Astrocyte (in vitro differentiated cells and primary cell): ENCODE data around the gene NPL. TPM values are rescaled to one million over a fixed set of nuclear protein-coding genes. Genes with fewer than 3 reads are reported as not detected.

Experiments used
- DNase-seq: peaks from one replicate; pipeline ENCODE4 v3.0.0-alpha.2; 2010; ENCODE audit warnings: low read depth
- FAIRE-seq: peaks from 2 replicates; lab custom pipeline; 2011; peaks lifted over from hg19 to GRCh38; lab: Jason Lieb, UNC
- H2AFZ ChIP-seq: 2 replicates; pipeline ENCODE4 v1.6.0; 2012; ENCODE audit warnings: low read depth, low read length, inconsistent platforms
- H3K27ac ChIP-seq: 2 replicates; pipeline ENCODE4 v1.5.1; 2011; ENCODE audit warnings: low read depth, low read length, inconsistent platforms
- H3K27me3 ChIP-seq: 2 replicates; pipeline ENCODE4 v1.6.0; 2011; ENCODE audit warnings: low read length, inconsistent platforms; ENCODE audit not compliant: insufficient read depth
- H3K36me3 ChIP-seq: 2 replicates; pipeline ENCODE4 v1.5.1; 2011; ENCODE audit warnings: low read length, inconsistent platforms; ENCODE audit not compliant: insufficient read depth
- H3K4me1 ChIP-seq: 2 replicates; pipeline ENCODE4 v1.5.1; 2011; ENCODE audit warnings: low read length, inconsistent platforms; ENCODE audit not compliant: insufficient read depth
- H3K4me2 ChIP-seq: 2 replicates; pipeline ENCODE4 v1.6.0; 2012; ENCODE audit warnings: low read length, inconsistent platforms
- H3K4me3 ChIP-seq: 2 replicates; pipeline ENCODE4 v1.5.1; 2011; ENCODE audit warnings: low read depth, mild to moderate bottlenecking, low read length, inconsistent platforms; ENCODE audit not compliant: insufficient read depth
- H3K79me2 ChIP-seq: 2 replicates; pipeline ENCODE4 v1.6.0; 2012; ENCODE audit warnings: mild to moderate bottlenecking, low read length, inconsistent platforms; ENCODE audit not compliant: insufficient read depth
- H3K9ac ChIP-seq: 2 replicates; pipeline ENCODE4 v1.6.0; 2012; ENCODE audit warnings: mild to moderate bottlenecking, low read length, inconsistent platforms
- H3K9me3 ChIP-seq: 2 replicates; pipeline ENCODE4 v1.5.1; 2012; ENCODE audit warnings: low read depth, mild to moderate bottlenecking, low read length, inconsistent platforms; ENCODE audit not compliant: insufficient read depth
- H4K20me1 ChIP-seq: 2 replicates; pipeline ENCODE4 v1.6.0; 2012; ENCODE audit warnings: low read length, inconsistent platforms; ENCODE audit not compliant: insufficient read depth
- H3K27ac Mint-ChIP-seq: one replicate; pipeline ENCODE4 v1.8.0; 2021; ENCODE audit warnings: mild to moderate bottlenecking, mixed read lengths; ENCODE audit not compliant: unreplicated experiment
- H3K27me3 Mint-ChIP-seq: one replicate; pipeline ENCODE4 v1.8.0; 2021; ENCODE audit warnings: low read depth, mixed read lengths; ENCODE audit not compliant: unreplicated experiment
- H3K36me3 Mint-ChIP-seq: one replicate; pipeline ENCODE4 v1.8.0; 2021; ENCODE audit warnings: low read depth, mixed read lengths; ENCODE audit not compliant: unreplicated experiment
- H3K4me1 Mint-ChIP-seq: one replicate; pipeline ENCODE4 v1.8.0; 2021; ENCODE audit warnings: low read depth, mixed read lengths; ENCODE audit not compliant: unreplicated experiment
- H3K4me3 Mint-ChIP-seq: one replicate; pipeline ENCODE4 v1.8.0; 2021; ENCODE audit warnings: mild to moderate bottlenecking, moderate library complexity, mixed read lengths; ENCODE audit not compliant: unreplicated experiment
- H3K9me3 Mint-ChIP-seq: one replicate; pipeline ENCODE4 v1.8.0; 2021; ENCODE audit warnings: mild to moderate bottlenecking, mixed read lengths; ENCODE audit not compliant: unreplicated experiment
- EZH2 ChIP-seq: IDR thresholded peaks from 2 replicates; pipeline ENCODE4 v1.6.1; 2012; ENCODE audit warnings: mild to moderate bottlenecking, low read length, inconsistent platforms; ENCODE audit not compliant: insufficient read depth
- total RNA-seq: library from RNA; stranded (reverse); gene quantifications from 2 replicates; pipeline ENCODE4 v1.2.1, GENCODE V29; 2021
- TF ChIP-seq, protein P1 (sequence below): IDR thresholded peaks from 2 replicates; pipeline ENCODE4 v1.5.1; 2011; ENCODE audit warnings: low read depth, mild to moderate bottlenecking, inconsistent platforms, low read length, moderate library complexity; ENCODE audit not compliant: insufficient read depth

Gene NPL
- total RNA-seq, 1 donor from 2014 or later: 3.3 TPM

GRCh38 chr1:182779530-182779929, 10.0 kb upstream of the NPL start:
- Histone ChIP-seq H3K79me2 (no peaks in the 10 kb centered on the region), H3K4me1 (no peaks in the 10 kb centered on the region), H3K36me3 (no peaks in the 10 kb centered on the region), H4K20me1 (no peaks in the 10 kb centered on the region), H3K27me3 (no peaks in the 10 kb centered on the region), H3K9me3 (no peaks in the 10 kb centered on the region), H3K4me3 (no peak overlapping the region), H3K4me2 (no peak overlapping the region), H3K27ac (no peak overlapping the region), H3K9ac (no peak overlapping the region), H2AFZ (no peak overlapping the region)
- no peaks in the 10 kb centered on the region for H3K36me3 Mint-ChIP-seq
- no peaks in the 10 kb centered on the region for H3K9me3 Mint-ChIP-seq
- TF ChIP-seq, protein P1, sequence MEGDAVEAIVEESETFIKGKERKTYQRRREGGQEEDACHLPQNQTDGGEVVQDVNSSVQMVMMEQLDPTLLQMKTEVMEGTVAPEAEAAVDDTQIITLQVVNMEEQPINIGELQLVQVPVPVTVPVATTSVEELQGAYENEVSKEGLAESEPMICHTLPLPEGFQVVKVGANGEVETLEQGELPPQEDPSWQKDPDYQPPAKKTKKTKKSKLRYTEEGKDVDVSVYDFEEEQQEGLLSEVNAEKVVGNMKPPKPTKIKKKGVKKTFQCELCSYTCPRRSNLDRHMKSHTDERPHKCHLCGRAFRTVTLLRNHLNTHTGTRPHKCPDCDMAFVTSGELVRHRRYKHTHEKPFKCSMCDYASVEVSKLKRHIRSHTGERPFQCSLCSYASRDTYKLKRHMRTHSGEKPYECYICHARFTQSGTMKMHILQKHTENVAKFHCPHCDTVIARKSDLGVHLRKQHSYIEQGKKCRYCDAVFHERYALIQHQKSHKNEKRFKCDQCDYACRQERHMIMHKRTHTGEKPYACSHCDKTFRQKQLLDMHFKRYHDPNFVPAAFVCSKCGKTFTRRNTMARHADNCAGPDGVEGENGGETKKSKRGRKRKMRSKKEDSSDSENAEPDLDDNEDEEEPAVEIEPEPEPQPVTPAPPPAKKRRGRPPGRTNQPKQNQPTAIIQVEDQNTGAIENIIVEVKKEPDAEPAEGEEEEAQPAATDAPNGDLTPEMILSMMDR: no peak
- no peak for TF ChIP-seq EZH2
- no peak for FAIRE-seq
- H3K4me3 Mint-ChIP-seq: no peak overlapping the region
- no peak overlapping the region for H3K27ac Mint-ChIP-seq
- H3K27me3 Mint-ChIP-seq: peaks cover 6% of the 10 kb centered on the region
- DNase-seq: no peak
- H3K4me1 Mint-ChIP-seq: peaks cover 5% of the 10 kb centered on the region

DNA sequence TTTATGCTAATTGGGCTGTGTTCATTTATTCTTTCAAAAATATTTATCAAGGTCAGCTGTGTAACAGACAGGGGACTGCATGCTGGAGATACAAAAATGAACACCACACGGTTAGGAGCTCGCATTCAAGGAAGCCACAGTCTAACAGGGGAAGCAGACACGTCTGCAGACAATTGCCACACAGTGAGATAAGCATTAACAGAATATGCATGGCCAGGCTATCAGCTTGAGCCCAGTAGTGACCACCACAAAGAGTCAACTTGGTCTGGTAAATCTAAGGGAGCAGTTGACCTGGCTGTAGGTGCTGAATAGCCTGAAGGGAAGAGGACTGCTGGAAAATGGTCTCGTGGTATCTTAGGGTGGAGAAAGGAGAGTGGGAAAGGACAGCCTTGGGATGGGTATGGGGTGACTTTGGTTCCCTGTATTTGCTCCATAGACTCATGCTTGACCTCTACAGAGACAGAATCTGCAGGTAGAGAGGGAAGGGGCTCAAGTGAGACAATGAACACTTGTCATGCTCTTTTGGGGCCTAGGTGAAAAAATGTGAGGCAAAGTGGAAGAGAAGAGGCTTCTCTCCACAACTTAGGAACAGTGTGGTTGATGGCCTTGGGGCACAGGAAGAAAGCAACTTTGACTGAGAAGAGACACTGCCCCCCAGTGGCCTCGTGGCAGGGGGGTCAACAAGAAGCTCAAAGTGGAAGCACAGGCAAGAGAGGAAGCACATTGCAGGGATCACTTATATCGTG, 7.6 kb upstream of the NPL start:
- Histone ChIP-seq H3K27ac (no peak overlapping the region), H3K4me1 (no peaks in the 10 kb centered on the region), H3K9me3 (no peaks in the 10 kb centered on the region), H3K9ac (no peak overlapping the region), H3K4me2 (no peak overlapping the region), H4K20me1 (no peaks in the 10 kb centered on the region), H3K36me3 (no peaks in the 10 kb centered on the region), H3K4me3 (no peak overlapping the region), H2AFZ (no peak overlapping the region), H3K79me2 (no peaks in the 10 kb centered on the region), H3K27me3 (peaks cover 5% of the 10 kb centered on the region)
- Mint-ChIP-seq H3K4me3 (no peak overlapping the region), H3K27me3 (no peaks in the 10 kb centered on the region), H3K4me1 (peaks cover 5% of the 10 kb centered on the region), H3K27ac (no peak overlapping the region), H3K9me3 (no peaks in the 10 kb centered on the region), H3K36me3 (no peaks in the 10 kb centered on the region)
- no peak for DNase-seq
- no peak for FAIRE-seq
- TF ChIP-seq EZH2: no peak
- TF ChIP-seq, protein P1: peak; percentile 51

GRCh38 chr1:182782587-182782913, 7.0 kb upstream of the NPL start:
- no peaks in the 10 kb centered on the region for H3K36me3 Mint-ChIP-seq
- Histone ChIP-seq H2AFZ (no peak overlapping the region), H3K4me2 (no peak overlapping the region), H4K20me1 (no peaks in the 10 kb centered on the region), H3K36me3 (no peaks in the 10 kb centered on the region), H3K27ac (no peak overlapping the region), H3K9ac (no peak overlapping the region), H3K79me2 (no peaks in the 10 kb centered on the region), H3K4me3 (no peak overlapping the region), H3K4me1 (no peaks in the 10 kb centered on the region), H3K9me3 (no peaks in the 10 kb centered on the region), H3K27me3 (peaks cover 8% of the 10 kb centered on the region)
- no peak overlapping the region for H3K27ac Mint-ChIP-seq
- TF ChIP-seq EZH2: no peak
- TF ChIP-seq, protein P1: no peak
- no peaks in the 10 kb centered on the region for H3K9me3 Mint-ChIP-seq
- DNase-seq: no peak
- no peaks in the 10 kb centered on the region for H3K27me3 Mint-ChIP-seq
- peaks cover 5% of the 10 kb centered on the region for H3K4me1 Mint-ChIP-seq
- no peak for FAIRE-seq
- H3K4me3 Mint-ChIP-seq: no peak overlapping the region
